SK-N-SH (cell line): ENCODE data around the gene KIZ.

Source experiments
- CTCF ChIP-seq: fragments of 200-600 bp; sonication (generic); IDR thresholded peaks from 2 replicates; pipeline ENCODE4 v1.6.1; 2017; ENCODE audit warnings: antibody characterized with exemption, mild to moderate bottlenecking, moderate library complexity
- EZH2phosphoT487 ChIP-seq: fragments of 200-600 bp; sonication (generic); IDR thresholded peaks from 2 replicates; pipeline ENCODE4 v1.6.1; 2017; ENCODE audit warnings: low read depth, mixed run types, mild to moderate bottlenecking, antibody characterized with exemption, moderate library complexity, borderline replicate concordance
- GABPA ChIP-seq: IDR thresholded peaks from 2 replicates; pipeline ENCODE4 v1.4.0; 2012; ENCODE audit warnings: low read depth, mild to moderate bottlenecking
- MEF2A ChIP-seq: IDR thresholded peaks from 2 replicates; pipeline ENCODE4 v1.4.0; 2012; ENCODE audit warnings: low read depth, borderline replicate concordance
- POLR2AphosphoS5 ChIP-seq: IDR thresholded peaks from 2 replicates; pipeline ENCODE4 v1.6.1; 2012; ENCODE audit warnings: low read depth, low read length
- RAD21 ChIP-seq: IDR thresholded peaks from 2 replicates; pipeline ENCODE4 v1.6.1; 2012; ENCODE audit warnings: mild to moderate bottlenecking, low read length
- TEAD4 ChIP-seq: IDR thresholded peaks from 2 replicates; pipeline ENCODE4 v1.4.0; 2012; ENCODE audit warnings: mild to moderate bottlenecking, borderline replicate concordance; ENCODE audit not compliant: insufficient read depth
- YY1 ChIP-seq: IDR thresholded peaks from 2 replicates; pipeline ENCODE4 v1.4.0; 2012; ENCODE audit warnings: low read depth, mild to moderate bottlenecking

DNA sequence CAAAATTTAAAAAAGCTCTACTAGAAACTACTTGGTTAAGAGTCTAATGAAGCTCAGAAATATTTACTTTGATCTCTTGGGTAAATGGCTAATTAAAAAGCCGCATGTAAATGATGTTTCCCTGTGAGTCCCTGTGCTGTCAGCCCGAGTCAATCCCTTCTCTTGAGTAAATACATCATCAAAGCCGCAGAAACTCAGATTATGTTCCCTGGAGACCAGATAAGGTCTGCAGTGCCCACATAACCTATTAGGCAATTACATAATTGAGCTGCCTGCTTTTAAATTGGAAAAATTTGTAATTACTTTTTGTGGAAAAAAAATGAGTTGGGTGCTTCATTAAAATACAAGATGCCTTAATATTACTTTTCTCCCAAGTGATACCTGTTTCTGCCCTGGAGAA is 83.1 kb downstream of the KIZ start:
- TF ChIP-seq TEAD4 (no peak), YY1 (no peak), GABPA (no peak), CTCF (no peak), EZH2phosphoT487 (no peak), MEF2A (no peak), RAD21 (no peak), POLR2AphosphoS5 (no peak)
